ENCODE results near the gene PIGL. TPM values are rescaled to one million over a fixed set of nuclear protein-coding genes. Genes with fewer than 3 reads are reported as not detected.
"Not testable (repeated sequence)": the region's sequence is repeated elsewhere in the genome, so short reads cannot be mapped to it uniquely, and the experiment has no call there.

The PIGL gene
- 10 to 100 TPM; 26.6 to 29.1 TPM for total RNA-seq
- polyA plus RNA-seq (ENCODE audit: insufficient read length in 2 of 2), result 10 to 100 TPM; 24.0 to 39.7 TPM
- long read RNA-seq, donor 1, partial matches to known transcripts, result 0 of 4 reads
- long read RNA-seq, donor 1, other reads (novel, unspliced or antisense), result 0 of 4 reads
- long read RNA-seq, donor 2, partial matches to known transcripts, result 75 of 83 reads
- long read RNA-seq, donor 2, other reads (novel, unspliced or antisense), result 5 of 83 reads
- long read RNA-seq, donor 3, partial matches to known transcripts, result 29 of 126 reads
- long read RNA-seq, donor 3, other reads (novel, unspliced or antisense), result 97 of 126 reads
- long read RNA-seq, donor 4, partial matches to known transcripts, result 62 of 203 reads
- long read RNA-seq, donor 4, other reads (novel, unspliced or antisense), result 138 of 203 reads

- H3K4me1 ChIP-seq (ENCODE audit: control insufficient read depth, insufficient read depth, low read length), result peaks cover 13% of the 10 kb centered on the region
- no peaks in the 10 kb centered on the region for H3K27me3 ChIP-seq (ENCODE audit: control insufficient read depth, insufficient read depth, low read length)
- peaks cover 6% of the 10 kb centered on the region for H3K36me3 ChIP-seq (ENCODE audit: control insufficient read depth, insufficient read depth, low read length)
- peak; percentile 88 to 98 (median 91) for DNase-seq (ENCODE audit: low read depth in 4 of 6, low spot score in 6 of 6)
- WGBS (ENCODE audit: insufficient coverage), result 1% methylated on average over 25 of the region's 29 CpGs
- peak within 1 kb of the TSS; percentile 95 for H3K27ac ChIP-seq (ENCODE audit: low read depth, low read length)
- H3K9me3 ChIP-seq (ENCODE audit: control insufficient read depth, insufficient read depth, low read length), result no peaks in the 10 kb centered on the region
- peak within 1 kb of the TSS; percentile 91 for H3K4me3 ChIP-seq (ENCODE audit: low read depth, low read length)
Measured at GRCh38 chr17:16217002-16217635, at the start of gene PIGL. Gene PIGL, plus strand, starts transcription at chr17:16217210. Its CDS starts 17 bp downstream, at chr17:16217227.

DNA sequence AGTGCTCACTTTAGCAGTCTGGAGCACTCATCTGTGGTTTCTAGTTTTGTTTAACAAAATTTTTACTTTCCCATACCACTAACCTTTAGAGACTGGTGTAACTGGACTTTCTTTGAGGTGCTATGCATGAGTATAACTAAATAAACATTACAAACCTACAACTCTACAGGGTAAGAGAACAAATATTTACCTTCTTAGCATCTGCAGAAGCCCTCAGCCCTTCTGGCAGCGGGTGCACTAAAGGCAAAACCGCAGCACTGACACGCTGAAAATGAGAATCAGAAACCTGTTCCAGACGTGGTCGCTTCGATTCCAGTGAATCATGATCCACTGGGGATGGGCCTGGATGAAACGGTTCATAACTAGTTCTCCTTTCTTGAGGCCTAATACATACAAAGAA lies 45.4 kb upstream of the PIGL start:
- WGBS (ENCODE audit: insufficient coverage), result 96% methylated on average over 5 of the region's 7 CpGs
- H3K27ac ChIP-seq (ENCODE audit: low read depth, low read length), result no peak overlapping the region
- no peak for DNase-seq (ENCODE audit: low read depth in 4 of 6, low spot score in 6 of 6)
- no peaks in the 10 kb centered on the region for H3K9me3 ChIP-seq (ENCODE audit: control insufficient read depth, insufficient read depth, low read length)
- H3K4me3 ChIP-seq (ENCODE audit: low read depth, low read length), result no peak overlapping the region
- peaks cover 16% of the 10 kb centered on the region for H3K36me3 ChIP-seq (ENCODE audit: control insufficient read depth, insufficient read depth, low read length)
- H3K27me3 ChIP-seq (ENCODE audit: control insufficient read depth, insufficient read depth, low read length), result no peaks in the 10 kb centered on the region
- no peaks in the 10 kb centered on the region for H3K4me1 ChIP-seq (ENCODE audit: control insufficient read depth, insufficient read depth, low read length)

- Histone ChIP-seq H3K4me3 (ENCODE audit: low read depth, low read length) (no peak overlapping the region), H3K9me3 (ENCODE audit: control insufficient read depth, insufficient read depth, low read length) (peaks cover under 1% of the 10 kb centered on the region), H3K27me3 (ENCODE audit: control insufficient read depth, insufficient read depth, low read length) (no peaks in the 10 kb centered on the region), H3K27ac (ENCODE audit: low read depth, low read length) (no peak overlapping the region), H3K4me1 (ENCODE audit: control insufficient read depth, insufficient read depth, low read length) (no peaks in the 10 kb centered on the region), H3K36me3 (ENCODE audit: control insufficient read depth, insufficient read depth, low read length) (no peaks in the 10 kb centered on the region)
- DNase-seq (ENCODE audit: low read depth in 4 of 6, low spot score in 6 of 6), result no peak
- WGBS (ENCODE audit: insufficient coverage), result 100% methylated on average over 2 of the region's 5 CpGs
Measured at GRCh38 chr17:16178836-16179235, 38.2 kb upstream of the PIGL start.

DNA sequence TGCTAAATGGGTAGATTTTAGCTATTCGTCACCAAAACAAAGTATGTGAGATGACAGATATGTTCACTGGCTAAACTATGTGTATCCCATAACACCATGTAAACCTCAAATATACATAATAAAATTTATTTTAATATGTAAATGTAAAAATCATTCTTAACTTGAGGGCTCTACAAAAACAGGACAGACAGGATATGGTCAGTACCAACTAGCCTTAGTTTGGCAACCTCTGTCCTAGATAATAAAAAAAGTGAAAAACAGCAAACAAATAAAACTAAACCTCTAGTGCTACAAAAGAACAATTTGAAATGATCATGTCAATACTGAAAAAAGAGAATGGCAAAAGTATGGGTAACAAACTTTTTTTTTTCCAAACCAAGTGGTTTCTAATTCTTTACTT lies 35.4 kb upstream of the PIGL start:
- DNase-seq (ENCODE audit: low read depth in 4 of 6, low spot score in 6 of 6), result no peak
- H3K4me3 ChIP-seq (ENCODE audit: low read depth, low read length), result no peak overlapping the region
- H3K27ac ChIP-seq (ENCODE audit: low read depth, low read length), result no peak overlapping the region
- H3K9me3 ChIP-seq (ENCODE audit: control insufficient read depth, insufficient read depth, low read length), result peaks cover 2% of the 10 kb centered on the region
- H3K4me1 ChIP-seq (ENCODE audit: control insufficient read depth, insufficient read depth, low read length), result no peaks in the 10 kb centered on the region
- no peaks in the 10 kb centered on the region for H3K27me3 ChIP-seq (ENCODE audit: control insufficient read depth, insufficient read depth, low read length)
- WGBS (ENCODE audit: insufficient coverage), result no CpG with 5 or more reads among the region's 1 CpG
- peaks cover 7% of the 10 kb centered on the region for H3K36me3 ChIP-seq (ENCODE audit: control insufficient read depth, insufficient read depth, low read length)

- DNase-seq (ENCODE audit: low read depth in 4 of 6, low spot score in 6 of 6), result no peak
- H3K27ac ChIP-seq (ENCODE audit: low read depth, low read length), result no peak overlapping the region
- no peaks in the 10 kb centered on the region for H3K4me1 ChIP-seq (ENCODE audit: control insufficient read depth, insufficient read depth, low read length)
- peaks cover 16% of the 10 kb centered on the region for H3K36me3 ChIP-seq (ENCODE audit: control insufficient read depth, insufficient read depth, low read length)
- 100% methylated on average over 4 of the region's 5 CpGs for WGBS (ENCODE audit: insufficient coverage)
- no peaks in the 10 kb centered on the region for H3K27me3 ChIP-seq (ENCODE audit: control insufficient read depth, insufficient read depth, low read length)
- peaks cover 2% of the 10 kb centered on the region for H3K9me3 ChIP-seq (ENCODE audit: control insufficient read depth, insufficient read depth, low read length)
- no peak overlapping the region for H3K4me3 ChIP-seq (ENCODE audit: low read depth, low read length)
Measured at GRCh38 chr17:16187642-16188041, 29.4 kb upstream of the PIGL start.

DNA sequence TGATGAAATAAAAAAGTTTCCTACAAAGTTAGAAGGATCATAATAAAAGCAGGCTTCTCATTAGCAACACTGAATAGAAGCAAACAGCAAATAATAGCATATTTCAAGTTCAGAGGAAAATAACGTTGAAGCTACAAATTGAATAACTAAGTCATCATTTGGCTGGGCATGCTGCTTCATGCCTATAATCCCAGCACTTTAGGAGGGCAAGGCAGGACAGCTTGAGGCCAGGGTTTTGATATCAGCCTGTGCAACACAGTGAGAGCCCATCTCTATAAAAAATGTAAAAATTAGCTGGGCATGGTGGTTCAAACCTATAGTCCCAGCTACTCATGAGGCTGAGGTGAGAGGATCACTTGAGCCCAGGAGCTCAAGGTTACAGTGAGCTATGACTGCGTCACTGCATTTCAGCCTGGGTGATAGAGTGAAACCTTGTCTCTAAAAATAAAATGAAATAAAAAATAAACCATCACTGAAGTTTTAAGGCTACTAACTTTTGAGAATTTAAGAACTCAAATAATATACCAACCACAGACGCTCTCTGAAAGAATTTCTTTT lies 27.1 kb upstream of the PIGL start:
- WGBS (ENCODE audit: insufficient coverage), result 100% methylated on average over 1 of the region's 3 CpGs
- Histone ChIP-seq H3K36me3 (ENCODE audit: control insufficient read depth, insufficient read depth, low read length) (peaks cover 19% of the 10 kb centered on the region), H3K27ac (ENCODE audit: low read depth, low read length) (no peak overlapping the region)

DNA sequence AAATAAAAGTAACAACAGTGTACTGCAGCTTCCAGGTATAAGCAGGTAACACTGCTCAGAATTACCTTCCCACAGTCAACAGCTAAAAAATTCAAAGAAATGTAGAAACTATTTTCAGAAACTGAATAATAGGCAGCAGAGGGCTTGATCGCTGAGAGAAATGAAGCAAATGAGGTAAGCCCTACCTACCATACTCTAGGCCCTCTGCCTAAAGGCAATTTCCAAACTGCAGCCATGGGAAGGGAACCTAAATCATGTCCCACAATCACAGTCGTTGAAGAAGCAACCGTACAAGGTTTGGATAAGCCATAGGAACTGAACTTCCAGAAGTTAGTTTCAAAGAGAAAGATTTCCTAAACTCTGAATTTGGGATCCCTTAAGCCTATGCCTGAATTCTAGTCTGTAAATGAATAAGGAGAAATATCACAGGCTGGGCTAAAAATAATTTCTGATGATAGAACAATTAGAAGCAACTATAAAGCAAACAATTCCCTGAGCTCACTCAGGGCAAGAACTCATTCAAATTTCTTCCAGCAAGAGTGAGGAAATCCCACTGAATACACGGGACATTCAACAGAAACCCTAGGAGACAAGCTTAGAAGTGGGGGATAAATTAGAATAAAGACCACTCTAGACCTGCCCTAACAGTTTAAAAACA lies 26.2 kb upstream of the PIGL start:
- no peak overlapping the region for H3K4me3 ChIP-seq (ENCODE audit: low read depth, low read length)
- no peaks in the 10 kb centered on the region for H3K27me3 ChIP-seq (ENCODE audit: control insufficient read depth, insufficient read depth, low read length)
- H3K27ac ChIP-seq (ENCODE audit: low read depth, low read length), result no peak overlapping the region
- H3K36me3 ChIP-seq (ENCODE audit: control insufficient read depth, insufficient read depth, low read length), result peaks cover 12% of the 10 kb centered on the region
- no peaks in the 10 kb centered on the region for H3K9me3 ChIP-seq (ENCODE audit: control insufficient read depth, insufficient read depth, low read length)
- H3K4me1 ChIP-seq (ENCODE audit: control insufficient read depth, insufficient read depth, low read length), result no peaks in the 10 kb centered on the region
- WGBS (ENCODE audit: insufficient coverage), result 100% methylated on average over 1 of the region's 4 CpGs
- no peak for DNase-seq (ENCODE audit: low read depth in 4 of 6, low spot score in 6 of 6)

More for the DNA sequence above, 27.1 kb upstream of the PIGL start:
- no peak overlapping the region for H3K4me3 ChIP-seq (ENCODE audit: low read depth, low read length)
- no peak for DNase-seq (ENCODE audit: low read depth in 4 of 6, low spot score in 6 of 6)
- no peaks in the 10 kb centered on the region for H3K27me3 ChIP-seq (ENCODE audit: control insufficient read depth, insufficient read depth, low read length)
- H3K9me3 ChIP-seq (ENCODE audit: control insufficient read depth, insufficient read depth, low read length), result no peaks in the 10 kb centered on the region
- H3K4me1 ChIP-seq (ENCODE audit: control insufficient read depth, insufficient read depth, low read length), result no peaks in the 10 kb centered on the region

GRCh38 chr17:16191604-16192003 lies 25.4 kb upstream of the PIGL start:
- DNase-seq (ENCODE audit: low read depth in 4 of 6, low spot score in 6 of 6), result no peak
- Histone ChIP-seq H3K27me3 (ENCODE audit: control insufficient read depth, insufficient read depth, low read length) (no peaks in the 10 kb centered on the region), H3K4me1 (ENCODE audit: control insufficient read depth, insufficient read depth, low read length) (no peaks in the 10 kb centered on the region), H3K4me3 (ENCODE audit: low read depth, low read length) (no peak overlapping the region), H3K36me3 (ENCODE audit: control insufficient read depth, insufficient read depth, low read length) (peaks cover 12% of the 10 kb centered on the region), H3K27ac (ENCODE audit: low read depth, low read length) (no peak overlapping the region), H3K9me3 (ENCODE audit: control insufficient read depth, insufficient read depth, low read length) (no peaks in the 10 kb centered on the region)
- 88% methylated on average over 3 of the region's 3 CpGs for WGBS (ENCODE audit: insufficient coverage)

DNA sequence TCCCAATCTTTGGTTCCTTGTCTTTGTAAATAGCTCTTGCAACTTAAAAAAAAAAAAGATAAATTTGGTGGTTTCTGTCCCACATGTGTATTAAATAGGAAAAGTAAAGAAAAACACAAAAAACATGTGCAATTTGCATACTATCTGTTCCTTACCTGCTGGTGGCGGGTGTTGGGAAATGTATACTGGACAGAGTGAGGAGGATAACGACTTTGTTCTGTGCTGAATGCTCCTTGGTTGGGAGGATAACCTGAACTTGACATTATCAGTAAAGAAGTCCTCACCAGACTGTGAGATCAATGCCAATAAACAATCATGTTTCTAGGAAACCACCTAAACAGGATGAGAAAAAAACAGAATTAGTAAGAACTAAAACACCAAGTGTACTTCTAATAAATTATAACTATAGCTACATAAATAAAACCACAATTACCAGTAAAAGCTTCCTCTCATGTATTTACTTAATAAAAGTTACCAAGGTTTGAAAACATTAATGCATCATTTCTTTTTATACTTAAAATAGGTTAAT lies 22.6 kb upstream of the PIGL start:
- peaks cover 16% of the 10 kb centered on the region for H3K36me3 ChIP-seq (ENCODE audit: control insufficient read depth, insufficient read depth, low read length)
- not testable (repeated sequence) for H3K4me3 ChIP-seq (ENCODE audit: low read depth, low read length); DNase-seq (ENCODE audit: low read depth in 4 of 6, low spot score in 6 of 6); H3K27ac ChIP-seq (ENCODE audit: low read depth, low read length); H3K9me3 ChIP-seq (ENCODE audit: control insufficient read depth, insufficient read depth, low read length); H3K27me3 ChIP-seq (ENCODE audit: control insufficient read depth, insufficient read depth, low read length); H3K4me1 ChIP-seq (ENCODE audit: control insufficient read depth, insufficient read depth, low read length)
- no CpG with 5 or more reads among the region's 2 CpGs for WGBS (ENCODE audit: insufficient coverage)

All from spinal cord (tissue), 10 donors.